HG02981 (cell line): ENCODE data around the gene SKP1.
"Not testable (repeated sequence)": the region's sequence is repeated elsewhere in the genome, so short reads cannot be mapped to it uniquely, and the experiment has no call there.

Source experiments
- ATAC-seq: cut with Tn5 transposase; IDR thresholded peaks from one replicate; pipeline ENCODE4 v1.9.1; 2021; ENCODE audit warnings: mild to moderate bottlenecking, moderate library complexity; ENCODE audit not compliant: unreplicated experiment

The SKP1 gene

DNA sequence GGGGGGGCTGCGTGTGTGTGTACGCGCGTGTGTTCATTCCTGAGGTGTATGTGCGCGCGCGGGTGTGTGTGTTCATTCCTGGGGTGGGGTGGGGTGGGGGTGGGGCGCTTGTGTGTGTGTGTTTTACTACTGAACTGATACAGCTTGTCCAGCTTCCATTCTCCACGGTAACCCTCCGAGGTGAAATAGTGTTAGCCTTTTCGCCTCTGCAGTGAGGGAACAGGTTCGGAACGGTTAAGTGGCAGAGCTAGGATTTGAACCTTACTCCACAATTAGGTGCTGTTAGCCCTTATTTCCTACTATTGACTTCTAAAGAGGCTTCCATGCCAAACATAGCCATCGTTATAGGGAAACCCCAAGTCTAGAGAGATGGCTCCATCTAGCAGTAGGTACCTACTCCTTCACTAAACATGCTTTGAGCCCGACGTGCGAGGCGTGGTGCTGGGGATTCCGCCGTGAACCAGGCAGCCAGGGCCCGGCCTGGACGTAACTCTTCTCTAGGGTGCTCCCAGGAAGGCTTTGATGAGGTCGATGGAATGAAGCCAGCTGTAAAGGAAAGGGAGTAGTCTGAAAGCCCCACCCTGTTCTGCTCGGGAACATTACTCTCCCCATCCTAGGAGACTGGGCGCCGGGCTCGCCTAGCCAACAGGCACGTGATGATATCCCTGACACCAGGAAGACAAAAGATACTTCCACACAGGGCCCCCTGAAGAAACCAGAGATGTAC is 782 bp upstream of the SKP1 start:
- ATAC-seq, result no peak

DNA sequence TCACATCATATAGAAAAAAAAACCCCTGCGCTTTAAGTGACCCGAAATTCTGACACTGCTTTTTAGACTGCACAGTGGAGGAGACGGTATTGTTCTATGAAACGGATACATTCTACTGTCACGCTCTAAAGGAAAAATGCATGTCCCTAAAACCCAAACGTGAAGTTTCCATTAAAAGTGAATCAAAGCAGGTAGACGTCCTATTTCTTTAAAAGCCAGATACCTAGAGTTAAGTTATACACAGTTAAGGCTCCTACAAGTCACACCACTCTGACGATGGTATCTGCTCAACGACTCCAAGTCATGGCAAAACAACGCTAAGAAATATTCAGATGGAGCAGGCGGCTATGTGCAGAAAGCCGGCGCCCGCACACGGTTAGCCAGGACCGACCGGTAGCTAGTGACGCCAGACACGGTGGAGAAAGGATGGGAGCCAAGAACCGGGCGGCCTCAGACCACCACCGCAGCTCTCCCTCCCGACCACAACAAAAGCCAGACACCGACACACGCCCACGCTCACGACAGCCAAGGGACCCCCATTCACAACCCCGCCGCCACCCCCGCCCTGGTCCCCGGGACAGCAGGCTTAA is 734 bp downstream of the SKP1 start:
- ATAC-seq, result peak; percentile 18

DNA sequence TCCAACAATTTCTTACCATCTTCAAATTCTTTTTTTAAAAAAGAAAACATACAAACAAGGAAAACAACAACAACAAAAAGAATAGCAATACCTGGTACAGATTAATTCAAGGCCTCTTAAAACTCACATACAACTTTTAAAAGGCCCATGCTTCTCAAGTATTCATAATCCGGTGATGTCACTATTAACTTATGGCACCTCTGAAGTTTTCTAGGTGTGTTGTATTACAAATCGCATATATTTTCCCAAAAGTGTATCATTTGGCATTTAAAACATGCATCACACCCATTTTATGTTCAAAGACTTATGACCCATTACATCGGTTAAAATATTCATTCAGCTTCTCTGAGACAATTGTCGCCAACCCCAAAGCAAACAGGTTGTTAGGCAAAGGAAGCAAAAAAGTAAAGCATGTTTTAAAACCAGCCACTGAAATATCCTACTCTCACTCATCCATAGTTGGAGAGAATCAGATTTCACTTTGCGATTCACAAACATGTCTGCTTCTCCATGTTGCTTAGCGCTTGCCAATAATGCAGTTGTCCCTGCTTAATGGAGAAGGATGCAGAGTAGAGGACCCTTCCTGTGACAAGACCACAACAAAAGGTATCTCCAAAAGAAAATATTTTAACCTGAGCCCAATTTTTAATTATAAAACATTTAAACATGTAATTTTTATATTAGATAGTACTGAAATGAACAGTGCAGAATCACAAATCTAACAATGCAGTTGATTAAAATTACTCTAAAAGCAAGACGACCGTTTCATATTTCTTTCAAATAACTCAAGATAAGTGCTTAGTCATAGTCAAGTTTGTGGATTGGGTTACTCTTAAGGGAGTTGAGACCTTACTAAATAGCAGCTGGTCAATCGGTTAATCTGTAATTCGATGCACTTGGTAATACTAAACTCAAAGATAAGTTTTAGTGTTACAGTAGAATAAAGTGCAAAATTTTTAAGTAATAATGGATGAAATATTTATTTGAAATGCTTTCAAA is 1.6 kb downstream of the SKP1 start:
- no peak for ATAC-seq

DNA sequence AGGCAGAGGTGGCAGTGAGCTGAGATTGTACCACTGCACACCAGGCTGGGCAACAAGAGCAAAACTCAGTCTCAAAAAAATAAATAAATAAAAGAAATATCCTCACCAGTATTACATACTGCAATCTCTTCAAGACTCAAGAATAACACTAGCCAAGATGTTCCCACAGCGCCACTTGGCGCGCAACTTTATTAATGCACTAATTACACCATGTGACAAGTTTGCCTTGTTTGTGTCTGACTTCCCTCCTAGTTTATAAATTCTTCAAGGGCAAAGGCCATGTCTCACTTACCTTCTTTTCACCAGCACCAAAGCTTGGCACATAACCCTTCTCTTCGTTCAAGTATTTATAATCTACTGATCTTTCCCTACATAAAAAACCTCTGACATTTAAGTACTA is 4.8 kb downstream of the SKP1 start:
- ATAC-seq, result no peak

DNA sequence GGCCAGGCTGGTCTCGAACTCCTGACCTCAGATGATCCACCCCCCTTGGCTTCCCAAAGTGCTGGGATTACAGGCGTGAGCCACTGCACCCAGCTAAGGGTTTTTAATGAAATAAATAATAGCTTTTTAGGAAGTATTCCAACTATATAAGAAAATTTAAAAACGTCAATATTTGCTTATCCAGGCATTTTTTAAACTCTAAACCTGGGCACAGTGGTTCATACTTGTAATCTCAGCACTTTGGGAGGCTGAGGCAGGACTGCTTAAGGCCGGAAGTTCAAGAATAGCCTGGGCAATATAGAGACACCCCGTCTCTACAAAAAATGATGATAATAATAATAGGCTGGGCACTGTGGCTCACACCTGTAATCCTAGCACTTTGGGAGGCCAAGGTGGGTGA is 14.2 kb downstream of the SKP1 start:
- ATAC-seq, result no peak

DNA sequence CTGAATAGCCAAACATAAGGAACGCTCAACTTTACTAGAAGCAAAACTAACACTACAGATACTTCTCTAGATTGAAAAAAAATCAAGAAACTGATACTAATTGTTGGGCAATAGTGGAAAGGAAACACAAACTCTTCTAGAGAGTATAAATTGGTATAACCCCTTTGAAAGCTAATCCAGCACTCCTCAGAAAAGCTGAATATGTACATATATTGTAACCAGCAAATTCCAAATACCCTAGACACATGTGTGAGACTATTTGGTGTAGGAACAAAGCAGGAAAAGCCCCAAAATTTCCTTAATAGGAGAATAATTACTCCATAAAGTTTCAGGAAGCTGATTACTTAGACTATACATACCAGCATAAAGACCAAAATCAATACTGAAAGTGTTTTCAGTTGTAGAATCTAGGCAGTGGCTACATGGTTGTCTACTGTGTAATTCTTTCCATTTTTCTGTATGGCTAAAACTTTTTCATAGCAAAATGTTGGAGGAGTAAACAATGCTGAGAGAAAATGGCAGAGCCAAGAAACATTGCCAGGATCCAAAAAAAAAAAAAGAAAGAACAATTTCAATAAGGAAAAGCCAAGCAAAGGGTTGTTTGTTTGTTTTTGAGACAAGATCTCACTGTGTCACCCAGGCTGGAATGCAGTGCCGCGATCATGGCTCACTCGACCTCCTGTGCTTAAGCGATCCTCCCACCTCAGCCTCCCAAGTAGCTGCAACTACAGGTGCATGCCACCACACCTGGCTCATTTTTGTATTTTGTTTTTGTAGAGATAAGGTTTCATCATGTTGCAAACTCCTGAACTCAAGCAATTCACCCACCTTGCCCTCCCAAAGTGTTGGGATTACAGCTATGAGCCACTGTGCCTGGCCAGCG is 15.0 kb downstream of the SKP1 start:
- no peak for ATAC-seq

DNA sequence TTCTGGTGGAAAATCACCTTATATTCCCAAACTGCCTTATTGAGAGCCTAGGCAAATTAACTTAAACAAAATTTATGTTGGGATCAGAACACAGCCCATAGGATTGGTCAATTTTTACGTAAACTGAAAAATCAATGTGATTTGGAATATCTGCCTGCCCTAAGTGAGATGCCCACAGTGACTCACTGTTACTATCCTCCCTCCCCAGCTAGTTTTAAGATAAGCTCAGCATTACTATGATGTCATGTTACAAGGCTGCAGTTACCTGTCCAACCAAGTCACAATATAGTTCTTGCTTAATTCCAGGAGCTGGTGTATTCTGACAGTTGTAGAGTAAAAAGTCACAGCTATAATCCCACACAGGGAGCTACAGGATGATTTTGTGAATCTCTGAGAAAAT is 23.1 kb downstream of the SKP1 start:
- ATAC-seq, result no peak

DNA sequence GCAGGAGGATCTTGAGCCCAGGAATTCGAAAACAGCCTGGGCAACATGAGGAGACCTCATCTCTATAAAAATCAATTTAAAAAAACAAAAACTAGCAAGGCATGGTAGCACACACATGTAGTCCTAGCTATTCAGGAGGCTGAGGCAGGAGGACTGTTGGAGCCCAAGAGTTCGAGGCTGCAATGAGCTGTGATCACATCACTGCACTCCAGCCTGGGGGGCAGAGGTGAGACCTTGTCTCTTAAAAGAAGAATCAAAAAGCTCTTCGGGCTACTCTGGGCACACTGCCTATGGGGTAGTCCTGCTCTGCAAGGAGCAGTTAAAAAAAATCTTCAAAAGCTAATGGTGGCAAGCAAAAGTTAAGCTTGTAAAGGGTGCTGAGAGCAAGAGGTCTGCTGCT is 23.5 kb downstream of the SKP1 start:
- no peak for ATAC-seq

DNA sequence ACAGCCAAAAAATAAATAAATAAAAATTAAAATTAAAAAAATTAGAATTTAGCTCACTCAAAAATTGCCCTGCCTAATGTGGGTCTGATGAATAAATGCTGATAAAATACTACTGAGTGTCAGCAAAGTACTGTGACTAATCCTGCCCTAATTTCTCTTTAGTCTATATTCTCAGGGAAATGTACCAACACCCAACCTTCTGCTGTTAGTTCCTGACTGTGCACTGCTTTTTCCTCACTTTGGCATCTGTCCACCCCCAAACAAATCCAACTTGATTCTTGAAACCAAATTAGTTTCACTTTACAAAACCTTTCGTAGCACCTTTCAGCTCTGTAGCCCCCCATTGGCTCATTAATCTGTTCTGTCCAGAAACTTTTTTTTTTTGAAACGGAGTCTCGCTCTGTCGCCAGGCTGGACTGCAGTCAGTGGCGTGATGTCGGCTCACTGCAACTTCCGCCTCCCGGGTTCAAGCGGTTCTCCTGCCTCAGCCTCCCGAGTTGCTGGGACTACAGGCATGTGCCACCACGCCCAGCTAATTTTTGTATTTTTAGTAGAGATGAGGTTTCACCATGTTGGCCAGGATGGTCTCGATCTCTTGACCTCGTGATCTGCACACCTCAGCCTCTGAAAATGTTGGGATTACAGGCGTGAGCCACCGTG is 24.4 kb downstream of the SKP1 start:
- not testable (repeated sequence) for ATAC-seq

DNA sequence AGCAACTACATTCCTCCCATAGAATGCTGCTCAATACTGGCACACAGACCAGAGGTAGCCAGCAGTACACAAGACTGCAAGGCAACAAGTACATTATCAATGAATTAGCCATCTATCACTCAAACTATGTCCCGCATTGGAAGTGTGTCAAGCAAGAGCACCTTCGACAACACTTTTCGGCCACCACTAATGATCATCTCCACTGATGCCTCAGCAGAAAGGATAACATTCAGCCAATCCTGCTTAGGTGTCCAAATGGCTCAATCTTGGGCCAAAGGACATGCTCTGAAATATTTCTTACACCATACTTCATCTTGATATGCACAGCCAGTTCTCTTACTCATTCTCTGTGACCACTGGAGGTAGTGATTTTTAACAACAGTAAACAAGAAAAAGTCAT is 25.0 kb downstream of the SKP1 start:
- no peak for ATAC-seq

DNA sequence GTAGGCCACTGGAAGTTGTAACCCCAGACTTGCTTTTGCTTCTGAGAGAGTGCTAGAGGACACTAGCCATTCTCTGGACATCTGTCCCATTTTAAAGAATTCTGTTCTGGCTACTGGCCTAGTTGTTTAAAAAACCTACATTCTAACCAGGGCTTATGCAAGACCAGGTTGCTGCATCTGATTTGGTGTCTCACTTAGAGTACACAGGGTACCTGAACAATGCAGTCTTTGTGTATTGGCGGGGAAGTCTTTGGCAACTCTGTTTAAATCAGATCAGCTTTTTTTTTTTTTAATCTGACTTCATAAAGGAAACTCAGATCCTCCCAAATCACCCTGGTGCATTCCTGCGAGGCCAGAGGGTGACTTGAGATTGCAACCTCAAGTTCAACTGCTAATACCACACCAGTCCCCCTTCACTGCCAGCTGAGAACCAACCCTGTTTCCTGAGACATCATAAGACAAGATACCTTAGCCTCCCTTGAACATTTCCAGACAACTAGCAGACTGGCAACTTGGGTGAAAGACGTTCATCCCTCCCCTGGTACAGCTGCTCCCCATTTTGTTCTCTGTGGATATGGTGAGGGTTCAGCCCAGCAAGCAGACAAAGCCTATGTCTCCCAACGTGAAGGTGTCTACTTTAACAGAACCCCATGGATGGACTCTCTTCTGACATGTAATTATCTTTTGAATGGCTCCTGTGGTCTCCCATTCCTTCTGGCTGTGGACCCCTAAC is 27.0 kb downstream of the SKP1 start:
- no peak for ATAC-seq

DNA sequence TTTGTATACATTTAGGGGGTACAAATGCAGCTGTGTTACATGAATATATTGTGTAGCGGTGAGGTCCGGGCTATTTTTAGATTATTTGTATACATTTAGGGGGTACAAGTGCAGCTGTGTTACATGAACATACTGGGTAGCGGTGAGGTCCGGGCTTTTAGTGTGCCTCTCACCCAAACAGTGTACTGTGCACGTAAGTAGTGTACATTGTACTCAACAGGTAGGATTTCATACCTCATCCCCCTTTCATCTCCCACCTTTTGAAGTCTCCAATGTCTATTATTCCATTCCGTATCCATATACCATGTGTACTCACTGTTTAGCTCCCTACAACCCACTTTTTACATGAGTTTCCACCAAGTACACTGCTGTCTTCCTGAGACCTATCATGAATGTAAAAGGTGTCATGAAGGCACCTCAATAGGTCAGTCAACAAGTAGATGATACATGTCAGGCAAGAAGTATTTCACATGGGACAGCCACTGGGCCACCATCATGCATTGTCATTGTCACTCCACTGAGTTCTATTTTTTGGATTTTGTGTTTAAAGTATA is 27.7 kb downstream of the SKP1 start:
- ATAC-seq, result no peak

DNA sequence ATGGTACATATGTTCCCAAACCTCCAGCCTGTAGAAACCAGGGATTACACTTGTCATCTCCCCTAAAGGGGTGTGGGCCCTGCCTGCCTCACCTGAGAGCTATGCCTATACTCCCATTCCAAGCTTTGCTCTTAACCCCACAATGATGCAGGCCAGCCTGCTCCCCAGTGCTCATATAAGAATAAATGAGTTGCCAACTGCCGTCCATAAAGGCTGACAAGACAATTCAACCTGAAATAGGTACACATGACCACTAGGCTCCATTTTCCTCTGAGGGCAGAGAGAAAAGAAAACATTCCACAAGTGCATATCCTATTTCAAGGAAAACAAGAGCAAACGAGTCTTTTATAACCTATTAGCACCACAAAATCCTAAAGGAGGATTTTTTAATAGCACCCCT is 28.4 kb downstream of the SKP1 start:
- ATAC-seq, result no peak

DNA sequence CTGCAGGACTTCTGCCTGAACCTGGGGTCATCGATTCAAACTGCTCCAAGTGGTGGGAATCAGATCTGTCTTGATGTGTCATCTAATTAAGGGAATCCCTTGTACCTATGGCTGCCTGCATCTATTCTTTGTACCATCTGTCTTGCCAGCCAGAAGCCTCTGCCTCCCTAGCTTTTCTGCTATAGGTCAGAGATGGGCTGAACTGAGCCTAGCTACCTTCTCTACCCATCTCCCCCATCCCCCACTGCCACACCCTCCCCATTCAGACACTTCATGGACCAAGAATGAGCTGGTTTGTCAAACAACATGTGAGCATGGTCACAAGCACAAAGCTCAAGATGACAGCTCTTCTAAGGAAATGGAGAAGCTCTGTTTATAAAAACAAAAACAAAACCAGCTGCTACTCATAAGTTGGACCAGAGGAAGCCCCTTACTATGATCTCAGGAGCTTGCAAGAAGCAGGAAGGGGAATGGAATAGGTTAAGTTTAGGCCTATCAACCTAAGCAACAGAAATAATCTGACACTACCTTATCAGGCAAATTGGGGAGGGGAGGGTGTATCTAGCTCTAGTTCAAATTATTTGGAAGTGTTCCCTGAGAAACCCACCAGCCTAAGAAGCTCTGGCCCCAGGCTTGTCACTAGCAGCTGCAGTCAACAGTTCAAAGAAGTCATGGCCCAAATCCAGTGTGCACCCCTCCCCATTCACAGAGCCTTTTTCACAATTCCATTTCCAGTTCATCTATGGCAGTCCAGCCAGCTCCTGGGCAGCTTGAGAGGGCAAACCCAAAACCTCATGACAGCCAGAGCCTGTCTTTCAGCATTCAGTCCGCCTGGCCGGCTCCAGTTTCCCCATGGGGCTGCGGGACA is 29.9 kb downstream of the SKP1 start:
- ATAC-seq, result no peak

DNA sequence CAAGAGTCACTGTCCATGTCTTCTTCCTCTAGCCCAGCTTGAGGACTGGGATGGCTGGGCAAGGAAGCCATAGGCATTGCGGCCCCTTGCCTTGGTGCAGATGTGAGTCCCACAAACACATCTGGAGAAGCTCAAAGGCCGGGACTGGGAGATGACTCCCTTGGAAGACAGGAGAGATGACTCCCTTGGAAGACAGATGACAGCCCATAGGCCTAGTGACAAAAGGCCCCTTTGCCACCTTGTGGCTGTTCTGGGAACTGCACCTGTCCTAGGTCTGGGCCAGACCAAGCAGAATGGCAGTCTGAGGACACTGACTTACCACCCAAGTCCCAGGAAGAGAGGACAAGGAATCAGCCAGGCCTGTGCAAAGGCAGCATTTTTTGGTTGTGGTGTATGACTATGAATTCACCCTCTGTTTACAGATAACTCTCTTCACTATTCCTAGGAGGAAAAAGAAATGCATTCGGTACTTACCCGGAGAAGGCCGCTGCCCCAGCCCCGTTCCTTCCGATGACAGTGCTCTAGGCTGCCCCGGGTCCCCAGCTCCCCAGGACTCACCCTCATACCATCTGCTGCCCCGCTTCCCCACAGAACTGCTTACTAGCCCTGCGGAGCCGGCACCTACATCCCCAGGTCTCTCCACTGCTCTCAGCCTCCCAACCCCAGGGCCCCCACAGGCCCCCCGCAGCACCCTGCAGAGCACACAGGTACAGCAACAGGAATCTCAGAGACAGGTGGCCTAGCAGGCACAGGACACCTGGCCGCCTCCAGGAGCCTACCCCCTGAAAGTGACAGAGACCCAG is 30.8 kb downstream of the SKP1 start:
- no peak for ATAC-seq

DNA sequence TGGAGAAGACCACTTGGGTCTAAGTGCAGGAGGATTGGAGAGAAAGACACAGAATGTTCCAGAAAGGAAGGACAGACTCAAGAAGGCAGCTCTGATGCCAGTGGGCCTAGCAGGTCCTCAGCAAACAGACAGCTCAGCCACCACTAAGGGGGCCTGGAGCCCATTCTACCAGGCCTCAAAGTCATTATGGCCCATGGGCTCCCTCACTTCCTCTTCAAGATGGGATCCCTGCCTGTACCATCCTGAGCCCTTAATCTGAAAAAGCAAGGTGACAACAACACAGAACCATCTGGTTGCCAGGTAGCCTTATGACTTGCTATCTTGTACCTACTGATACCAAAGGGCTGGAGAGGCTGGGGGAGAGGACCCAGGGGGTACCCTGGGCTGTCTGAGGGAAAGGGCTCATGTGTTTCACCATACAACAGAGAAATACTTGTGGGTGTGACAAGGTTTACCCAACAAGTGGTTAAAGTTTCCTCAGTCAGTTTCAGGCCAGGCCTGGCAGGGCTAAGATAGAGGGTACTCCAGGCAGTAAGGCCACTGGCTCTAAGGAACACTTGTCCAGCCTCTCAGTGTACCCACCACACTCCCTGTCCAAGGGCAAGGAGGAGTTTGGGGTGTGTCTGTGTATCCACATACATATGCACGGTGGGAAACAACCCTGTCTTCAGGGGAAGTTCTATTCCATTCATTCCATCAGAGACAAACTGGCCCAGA is 31.6 kb downstream of the SKP1 start:
- no peak for ATAC-seq
